H9 (cell line): ENCODE data around the gene MAEA. TPM values are rescaled to one million over a fixed set of nuclear protein-coding genes. Genes with fewer than 3 reads are reported as not detected.
"Not testable (repeated sequence)": the region's sequence is repeated elsewhere in the genome, so short reads cannot be mapped to it uniquely, and the experiment has no call there.

Source experiments
- DNase-seq: peaks from one replicate; pipeline ENCODE4 v3.0.0-alpha.2; 2017
- H2AFZ ChIP-seq: one replicate; pipeline ENCODE4 v1.6.1; 2013; ENCODE audit warnings: mild to moderate bottlenecking, low read length, control low read depth, moderate library complexity
- H2AK5ac ChIP-seq: 2 replicates; pipeline ENCODE4 v1.6.1; 2013; ENCODE audit warnings: low read length, control low read depth, mixed read lengths; ENCODE audit not compliant: insufficient read length
- H2BK120ac ChIP-seq: one replicate; pipeline ENCODE4 v1.6.1; 2013; ENCODE audit warnings: low read depth, mild to moderate bottlenecking, low read length, control low read depth, inconsistent platforms; ENCODE audit not compliant: poor library complexity, severe bottlenecking
- H2BK12ac ChIP-seq: 2 replicates; pipeline ENCODE4 v1.6.1; 2013; ENCODE audit warnings: low read length, control low read depth, mixed read lengths, low read depth; ENCODE audit not compliant: insufficient read length
- H2BK15ac ChIP-seq: 2 replicates; pipeline ENCODE4 v1.6.1; 2013; ENCODE audit warnings: low read depth, low read length, control low read depth
- H2BK20ac ChIP-seq: one replicate; pipeline ENCODE4 v1.6.1; 2013; ENCODE audit warnings: low read depth, mild to moderate bottlenecking, low read length, control low read depth, inconsistent platforms; ENCODE audit not compliant: poor library complexity, severe bottlenecking
- H2BK5ac ChIP-seq: 2 replicates; pipeline ENCODE4 v1.6.1; 2013; ENCODE audit warnings: low read length, control low read depth, mixed read lengths; ENCODE audit not compliant: insufficient read length
- H3K14ac ChIP-seq: 2 replicates; pipeline ENCODE4 v1.6.1; 2013; ENCODE audit warnings: low read length, control low read depth; ENCODE audit not compliant: insufficient read depth
- H3K18ac ChIP-seq: 2 replicates; pipeline ENCODE4 v1.6.1; 2013; ENCODE audit warnings: low read depth, mild to moderate bottlenecking, mixed read lengths, low read length, control low read depth; ENCODE audit not compliant: insufficient read length
- H3K23ac ChIP-seq: 2 replicates; pipeline ENCODE4 v1.6.1; 2013; ENCODE audit warnings: low read length, control low read depth, mixed read lengths, low read depth; ENCODE audit not compliant: insufficient read length
- H3K23me2 ChIP-seq: 2 replicates; pipeline ENCODE4 v1.6.1; 2013; ENCODE audit warnings: low read depth, mild to moderate bottlenecking, mixed read lengths, low read length, control low read depth; ENCODE audit not compliant: insufficient read length, poor library complexity, severe bottlenecking
- H3K27ac ChIP-seq: 2 replicates; pipeline ENCODE4 v1.5.1; 2013; ENCODE audit warnings: low read length, control low read depth, mixed read lengths, low read depth; ENCODE audit not compliant: insufficient read length
- H3K27me3 ChIP-seq: 2 replicates; pipeline ENCODE4 v1.6.1; 2013; ENCODE audit warnings: low read length, control low read depth, inconsistent platforms; ENCODE audit not compliant: insufficient read depth
- H3K4ac ChIP-seq: 2 replicates; pipeline ENCODE4 v1.6.1; 2013; ENCODE audit warnings: low read depth, mild to moderate bottlenecking, control low read depth, inconsistent platforms, low read length, moderate library complexity
- H3K4me1 ChIP-seq: 2 replicates; pipeline ENCODE4 v1.6.1; 2013; ENCODE audit warnings: low read length, control low read depth, inconsistent platforms; ENCODE audit not compliant: insufficient read depth
- H3K4me2 ChIP-seq: 2 replicates; pipeline ENCODE4 v1.6.1; 2013; ENCODE audit warnings: low read length, control low read depth, mixed read lengths; ENCODE audit not compliant: insufficient read length, insufficient read depth
- H3K56ac ChIP-seq: 2 replicates; pipeline ENCODE4 v1.6.1; 2013; ENCODE audit warnings: low read depth, mild to moderate bottlenecking, mixed read lengths, low read length, control low read depth; ENCODE audit not compliant: insufficient read length
- H3K79me1 ChIP-seq: 2 replicates; pipeline ENCODE4 v1.6.1; 2013; ENCODE audit warnings: low read depth, mild to moderate bottlenecking, moderate library complexity, low read length, control low read depth, inconsistent platforms; ENCODE audit not compliant: insufficient read depth, poor library complexity, severe bottlenecking
- H3K79me2 ChIP-seq: 2 replicates; pipeline ENCODE4 v1.6.1; 2013; ENCODE audit warnings: low read length, control low read depth, inconsistent platforms; ENCODE audit not compliant: insufficient read depth
- H3K9ac ChIP-seq: 2 replicates; pipeline ENCODE4 v1.6.1; 2013; ENCODE audit warnings: low read length, control low read depth, mixed read lengths; ENCODE audit not compliant: insufficient read length; ENCODE audit errors: extremely low read depth
- H3K9me3 ChIP-seq: one replicate; pipeline ENCODE4 v1.6.1; 2013; ENCODE audit warnings: low read depth, low read length, inconsistent platforms; ENCODE audit not compliant: control insufficient read depth
- H3T11ph ChIP-seq: one replicate; pipeline ENCODE4 v1.6.1; 2013; ENCODE audit warnings: mild to moderate bottlenecking, low read length, control low read depth, inconsistent platforms
- H4K20me1 ChIP-seq: one replicate; pipeline ENCODE4 v1.6.1; 2013; ENCODE audit not compliant: control insufficient read depth, insufficient read length, insufficient read depth
- H4K5ac ChIP-seq: 2 replicates; pipeline ENCODE4 v1.6.1; 2013; ENCODE audit warnings: low read depth, mild to moderate bottlenecking, mixed read lengths, low read length, control low read depth; ENCODE audit not compliant: insufficient read length
- H4K8ac ChIP-seq: replicated peaks from 2 replicates; pipeline ENCODE4 v1.6.1; 2013; ENCODE audit warnings: low read length, control low read depth, mixed read lengths, low read depth; ENCODE audit not compliant: insufficient read length
- H4K91ac ChIP-seq: 2 replicates; pipeline ENCODE4 v1.6.1; 2013; ENCODE audit warnings: low read depth, mild to moderate bottlenecking, moderate library complexity, mixed read lengths, low read length, control low read depth; ENCODE audit not compliant: insufficient read length
- H3K27ac Mint-ChIP-seq, 3 experiments: 2 replicates in 2 of 3; 3 replicates in 1 of 3; pipeline ENCODE4 v1.8.0; 2020 to 2021; ENCODE audit warnings: mixed read lengths in 3 of 3, mild to moderate bottlenecking in 1 of 3, moderate library complexity in 1 of 3
- H3K27me3 Mint-ChIP-seq: 2 replicates; pipeline ENCODE4 v1.8.0; 2021; ENCODE audit warnings: low read depth, mild to moderate bottlenecking, moderate library complexity, mixed read lengths
- H3K36me3 Mint-ChIP-seq, 3 experiments: 2 replicates in 2 of 3; 3 replicates in 1 of 3; pipeline ENCODE4 v1.8.0; 2020 to 2021; ENCODE audit warnings: low read depth in 3 of 3, mixed read lengths in 3 of 3; ENCODE audit not compliant: insufficient read depth in 1 of 3
- H3K4me1 Mint-ChIP-seq, 2 experiments: 2 replicates each; pipeline ENCODE4 v1.8.0; 2020; ENCODE audit warnings: mixed read lengths in 2 of 2
- H3K4me3 Mint-ChIP-seq, 2 experiments: 2 replicates in 1 of 2; 3 replicates in 1 of 2; pipeline ENCODE4 v1.8.0; 2020 to 2021; ENCODE audit warnings: mild to moderate bottlenecking in 2 of 2, mixed read lengths in 2 of 2, moderate library complexity in 1 of 2
- H3K9me3 Mint-ChIP-seq, 2 experiments: 2 replicates in 1 of 2; 3 replicates in 1 of 2; pipeline ENCODE4 v1.8.0; 2020; ENCODE audit warnings: mild to moderate bottlenecking in 2 of 2, mixed read lengths in 2 of 2, moderate library complexity in 1 of 2
- CTCF ChIP-seq: fragments of 200-600 bp; sonication (generic); conservative IDR thresholded peaks from 3 replicates; pipeline ENCODE4 v1.8.0; 2021; ENCODE audit warnings: antibody characterized with exemption, mild to moderate bottlenecking
- WGBS: extraction: QIAGEN DNeasy Blood & Tissue Kit; methylation state at CpG from one replicate; pipeline ENCODE4 v1.1.7; 2013; ENCODE audit warnings: missing lambda C conversion rate, low lambda C conversion rate, mixed read lengths; ENCODE audit not compliant: insufficient read length; ENCODE audit errors: extremely low coverage; 5-methylcytosine and 5-hydroxymethylcytosine counted together
- total RNA-seq: library from RNA; stranded (reverse); gene quantifications from 2 replicates; pipeline ENCODE4 v1.2.1, GENCODE V29; 2021

The MAEA gene
- total RNA-seq, 1 experiment from 2014 or later, result 85.6 TPM

- Histone ChIP-seq H2AFZ (no peak overlapping the region), H2BK5ac (no peak overlapping the region), H3K23me2 (peaks cover 9% of the 10 kb centered on the region), H2BK15ac (no peak overlapping the region), H3K18ac (no peak overlapping the region), H2BK20ac (no peak overlapping the region), H3K56ac (no peak overlapping the region), H3K79me1 (peaks cover 15% of the 10 kb centered on the region), H4K8ac (no peak overlapping the region), H2AK5ac (no peak overlapping the region), H3K9me3 (no peaks in the 10 kb centered on the region), H4K5ac (no peak overlapping the region), H3K23ac (no peak overlapping the region), H3K9ac (no peak overlapping the region), H3K27me3 (no peaks in the 10 kb centered on the region), H3K79me2 (peaks cover 52% of the 10 kb centered on the region; the same call in 1 of the 2 replicates), H2BK12ac (no peak overlapping the region), H4K20me1 (no peaks in the 10 kb centered on the region), H3K14ac (no peak overlapping the region; the same call in 1 of the 2 replicates), H3K4ac (no peak overlapping the region), H3K4me1 (no peaks in the 10 kb centered on the region; the same call in 1 of the 2 replicates), H3K27ac (no peak overlapping the region), H3K4me2 (no peak overlapping the region), H2BK120ac (no peak overlapping the region), H4K91ac (no peak overlapping the region), H3T11ph (no peak overlapping the region)
- peaks cover 35 to 45% of the 10 kb centered on the region in 2 experiments for H3K4me1 Mint-ChIP-seq
- H3K4me3 Mint-ChIP-seq, result peak overlapping the region; percentile 89 to 98
- DNase-seq, result peak; percentile 10
- H3K27me3 Mint-ChIP-seq, result peaks cover 8% of the 10 kb centered on the region; the same call in 1 of the 2 replicates
- peaks cover 0 to 18% (median 13%) of the 10 kb centered on the region in 3 experiments; a peak in 6 of 7 replicates for H3K36me3 Mint-ChIP-seq
- TF ChIP-seq CTCF, result no peak
- WGBS, result no CpG with 5 or more reads among the region's 11 CpGs
- peak overlapping the region in 2 of 3 experiments; percentile 40 to 77; a peak in 3 of 7 replicates for H3K27ac Mint-ChIP-seq
- H3K9me3 Mint-ChIP-seq, result peaks cover 3 to 9% of the 10 kb centered on the region in 2 experiments
Observed at GRCh38 chr4:1291996-1292702, 2.5 kb downstream of the MAEA start.

- WGBS, result no CpG with 5 or more reads among the region's 8 CpGs
Observed at GRCh38 chr4:1292703-1293011, 3.0 kb downstream of the MAEA start.

More at GRCh38 chr4:1292703-1293011, 3.0 kb downstream of the MAEA start:
- not testable (repeated sequence) for H3K23ac ChIP-seq, H2AFZ ChIP-seq, H3K4ac ChIP-seq, H3K27me3 Mint-ChIP-seq, H3K27me3 ChIP-seq, H3K14ac ChIP-seq, H2BK20ac ChIP-seq, H2AK5ac ChIP-seq, H3K9me3 ChIP-seq, H4K91ac ChIP-seq, H3K27ac ChIP-seq, H3K18ac ChIP-seq, H3K23me2 ChIP-seq, H3K4me2 ChIP-seq, H2BK5ac ChIP-seq, H2BK12ac ChIP-seq, H3K4me1 ChIP-seq, DNase-seq, H3K56ac ChIP-seq, H3T11ph ChIP-seq, H3K4me3 Mint-ChIP-seq, H2BK120ac ChIP-seq, H4K5ac ChIP-seq, H3K9ac ChIP-seq, H4K8ac ChIP-seq, H3K27ac Mint-ChIP-seq, H2BK15ac ChIP-seq, H3K9me3 Mint-ChIP-seq, H4K20me1 ChIP-seq
- H3K4me1 Mint-ChIP-seq, result peaks cover 40 to 50% of the 10 kb centered on the region in 2 experiments
- H3K79me2 ChIP-seq, result peaks cover 56% of the 10 kb centered on the region; the same call in 1 of the 2 replicates
- peaks cover 15% of the 10 kb centered on the region for H3K79me1 ChIP-seq
- H3K36me3 Mint-ChIP-seq, result peaks cover 0 to 22% (median 15%) of the 10 kb centered on the region in 3 experiments
